ENCODE data around the gene SLC48A1. TPM values are rescaled to one million over a fixed set of nuclear protein-coding genes. Genes with fewer than 3 reads are reported as not detected.

SLC48A1 gene
- total and polyA plus RNA-seq, 4 donors: 16.8 to 31.3 (median 20.7) TPM

GRCh38 chr12:47787596-47788319 lies 14.7 kb downstream of the SLC48A1 start:
- DNase-seq: no peak
- H3K4me1 ChIP-seq (ENCODE audit: control insufficient read depth in 5 of 5, insufficient read depth in 5 of 5, low read length in 5 of 5): no peaks in the 10 kb centered on the region
- no peak for ATAC-seq (ENCODE audit: insufficient read depth, low FRiP score)
- no peaks in the 10 kb centered on the region for H3K9me3 ChIP-seq (ENCODE audit: control insufficient read depth in 4 of 4, insufficient read depth in 3 of 4, low read length in 3 of 4)
- H3K36me3 ChIP-seq (ENCODE audit: control insufficient read depth in 4 of 4, insufficient read depth in 4 of 4, low read length in 4 of 4): peaks cover 22 to 91% (median 54%) of the 10 kb centered on the region in 4 donors
- no peak overlapping the region for H3K4me3 ChIP-seq
- no peak overlapping the region for H3K27ac ChIP-seq (ENCODE audit: low read depth in 1 of 2, low read length in 1 of 2)
- WGBS, 2 donors: 82 to 84% methylated on average over 14 of the region's 14 CpGs
- H3K27me3 ChIP-seq (ENCODE audit: control insufficient read depth in 3 of 3, insufficient read depth in 3 of 3, low read length in 2 of 3): no peaks in the 10 kb centered on the region
- no peak overlapping the region for H3K9ac ChIP-seq (ENCODE audit: insufficient read depth in 1 of 2, low read length in 2 of 2)
- TF ChIP-seq CTCF (IDR thresholded peaks at IDR 0.05; ENCODE audit: control extremely low read depth, extremely low read depth): no peak

- H3K9ac ChIP-seq (ENCODE audit: insufficient read depth in 1 of 2, low read length in 2 of 2): no peak overlapping the region
- H3K27ac ChIP-seq (ENCODE audit: low read depth in 1 of 2, low read length in 1 of 2): no peak overlapping the region
- no peaks in the 10 kb centered on the region for H3K9me3 ChIP-seq (ENCODE audit: control insufficient read depth in 4 of 4, insufficient read depth in 3 of 4, low read length in 3 of 4)
- TF ChIP-seq CTCF (IDR thresholded peaks at IDR 0.05; ENCODE audit: control extremely low read depth, extremely low read depth): no peak
- H3K27me3 ChIP-seq (ENCODE audit: control insufficient read depth in 3 of 3, insufficient read depth in 3 of 3, low read length in 2 of 3): no peaks in the 10 kb centered on the region
- peaks cover 33 to 88% (median 54%) of the 10 kb centered on the region in 4 donors for H3K36me3 ChIP-seq (ENCODE audit: control insufficient read depth in 4 of 4, insufficient read depth in 4 of 4, low read length in 4 of 4)
- DNase-seq: no peak
- 96 to 97% methylated on average over 5 of the region's 5 CpGs for WGBS, 2 donors
- no peaks in the 10 kb centered on the region for H3K4me1 ChIP-seq (ENCODE audit: control insufficient read depth in 5 of 5, insufficient read depth in 5 of 5, low read length in 5 of 5)
- no peak for ATAC-seq (ENCODE audit: insufficient read depth, low FRiP score)
- no peak overlapping the region for H3K4me3 ChIP-seq
Measured at GRCh38 chr12:47789141-47789540, 16.1 kb downstream of the SLC48A1 start.

- no peaks in the 10 kb centered on the region for H3K27me3 ChIP-seq (ENCODE audit: control insufficient read depth in 3 of 3, insufficient read depth in 3 of 3, low read length in 2 of 3)
- ATAC-seq (ENCODE audit: insufficient read depth, low FRiP score): no peak
- 93% methylated on average over 22 of the region's 22 CpGs for WGBS, 2 donors
- H3K4me3 ChIP-seq: no peak overlapping the region
- no peak for TF ChIP-seq CTCF (IDR thresholded peaks at IDR 0.05; ENCODE audit: control extremely low read depth, extremely low read depth)
- no peaks in the 10 kb centered on the region for H3K9me3 ChIP-seq (ENCODE audit: control insufficient read depth in 4 of 4, insufficient read depth in 3 of 4, low read length in 3 of 4)
- no peak overlapping the region for H3K9ac ChIP-seq (ENCODE audit: insufficient read depth in 1 of 2, low read length in 2 of 2)
- no peaks in the 10 kb centered on the region for H3K4me1 ChIP-seq (ENCODE audit: control insufficient read depth in 5 of 5, insufficient read depth in 5 of 5, low read length in 5 of 5)
- no peak for DNase-seq
- H3K36me3 ChIP-seq (ENCODE audit: control insufficient read depth in 4 of 4, insufficient read depth in 4 of 4, low read length in 4 of 4): peaks cover 35 to 90% (median 55%) of the 10 kb centered on the region in 4 donors
- no peak overlapping the region for H3K27ac ChIP-seq (ENCODE audit: low read depth in 1 of 2, low read length in 1 of 2)
Measured at GRCh38 chr12:47789712-47790489, 16.9 kb downstream of the SLC48A1 start.
